RPMI8226 (cell line): ENCODE data around the gene GLS.
A peak's percentile ranks its signal among the peaks of the same experiment; 100 is the strongest.
"Not testable (repeated sequence)": the region's sequence is repeated elsewhere in the genome, so short reads cannot be mapped to it uniquely, and the experiment has no call there.

Source experiments
- DNase-seq: peaks from one replicate; pipeline ENCODE4 v3.0.0-alpha.2; 2015

The GLS gene

GRCh38 chr2:190973726-190974628 lies 93.4 kb downstream of the GLS start:
- DNase-seq: no peak

GRCh38 chr2:190974629-190975361 lies 94.2 kb downstream of the GLS start:
- DNase-seq: no peak

DNA sequence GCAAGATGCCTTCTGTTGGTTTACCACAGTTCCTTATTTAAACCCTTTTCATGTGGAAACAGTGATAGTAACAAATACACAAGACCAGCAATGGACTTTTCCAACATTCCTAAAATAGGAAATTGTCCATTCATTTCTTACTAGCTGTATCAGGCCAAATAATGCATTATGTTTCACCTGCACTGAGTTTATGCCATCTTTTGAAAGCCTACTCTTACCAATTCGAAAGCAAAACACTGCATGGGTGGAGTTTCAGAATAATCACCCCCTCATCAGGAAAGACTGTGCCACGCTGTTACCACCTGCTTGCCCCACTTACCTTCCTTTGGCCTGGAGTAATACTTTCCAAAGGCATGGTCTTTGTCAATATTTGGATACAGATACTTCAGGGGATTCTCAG lies 95.9 kb downstream of the GLS start:
- no peak for DNase-seq

DNA sequence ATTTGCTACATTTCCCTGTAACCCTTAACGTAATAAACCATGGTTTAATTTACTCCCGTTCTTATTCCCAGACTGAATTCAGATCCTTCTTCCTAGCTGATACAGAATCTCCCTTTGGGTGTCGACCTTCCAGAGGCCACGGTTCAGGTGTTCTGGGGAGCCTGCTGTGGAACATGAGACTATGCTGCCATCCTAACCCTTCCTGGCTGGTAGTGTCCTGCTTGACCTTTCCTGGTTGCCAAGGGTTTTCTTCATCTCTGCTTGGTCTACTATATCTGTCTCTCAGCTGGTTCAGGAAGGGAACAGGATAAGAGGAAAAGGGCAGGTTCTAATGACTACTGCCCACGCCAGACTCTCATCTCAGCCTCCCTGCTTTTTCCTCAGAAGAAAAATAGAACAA lies 96.9 kb downstream of the GLS start:
- DNase-seq: no peak

GRCh38 chr2:190978389-190979053 lies 97.9 kb downstream of the GLS start:
- DNase-seq: no peak

DNA sequence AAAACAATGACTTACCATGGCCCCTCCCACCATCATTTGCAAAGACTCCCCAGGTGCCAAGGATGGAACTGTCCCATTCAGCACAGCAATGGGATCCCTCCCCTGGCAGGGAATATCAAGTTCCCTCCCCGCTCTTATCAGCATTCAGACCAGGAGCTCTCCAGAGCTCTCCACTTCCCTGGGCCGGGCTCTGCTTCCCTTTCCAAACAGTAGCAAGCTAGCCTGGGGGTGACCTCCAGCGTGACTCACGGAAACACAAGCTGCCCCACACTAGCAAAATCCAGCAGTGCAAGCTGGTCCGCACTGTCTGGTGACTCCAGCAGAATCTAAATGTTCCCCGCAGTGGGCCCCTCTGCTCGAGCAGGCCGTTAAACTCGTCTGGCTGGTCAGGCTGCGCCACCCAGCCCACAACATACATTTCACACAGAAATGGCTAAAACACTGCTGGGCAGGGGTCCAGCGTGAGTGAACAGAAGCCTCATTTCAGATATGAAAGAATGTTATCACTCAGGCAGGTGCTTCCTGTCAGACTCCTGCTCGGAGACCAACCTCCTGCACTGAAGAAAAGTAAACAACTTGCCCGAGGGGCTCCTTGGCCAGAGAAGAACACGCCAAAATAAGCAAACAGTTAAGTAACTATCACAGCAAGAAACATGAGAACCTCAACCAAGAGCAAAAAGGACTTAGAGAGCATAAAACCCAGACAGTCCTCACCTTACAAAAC lies 99.4 kb downstream of the GLS start:
- DNase-seq: no peak

DNA sequence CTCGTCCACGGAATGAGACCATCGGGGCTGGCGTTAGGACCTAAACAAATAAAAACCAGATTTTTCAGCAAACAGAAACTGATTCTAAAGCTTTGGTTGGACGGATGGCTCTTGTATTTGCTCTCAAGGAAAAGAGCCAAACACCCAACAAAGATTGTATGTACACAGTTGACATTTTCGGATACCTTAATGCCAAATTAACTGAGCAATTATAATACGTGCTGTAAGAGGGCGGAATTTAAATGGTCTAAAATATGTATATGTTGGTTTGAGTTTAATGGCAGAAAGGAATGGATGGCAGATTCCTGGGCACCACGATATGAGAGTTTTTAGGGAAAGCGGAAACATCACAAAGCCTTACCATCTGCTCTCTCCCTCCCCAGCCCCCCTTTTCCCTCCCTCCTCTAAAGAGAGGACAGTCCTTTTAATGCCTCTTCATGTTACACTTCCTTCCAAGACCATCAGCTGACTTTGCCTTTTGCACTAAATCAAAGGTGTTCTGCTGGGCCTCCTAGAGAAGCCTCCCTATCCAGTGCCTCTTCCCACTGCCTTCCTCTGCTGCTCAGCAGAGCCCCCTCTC lies 100.1 kb downstream of the GLS start:
- DNase-seq: no peak

GRCh38 chr2:190981333-190981732 lies 100.7 kb downstream of the GLS start:
- no peak for DNase-seq

- no peak for DNase-seq
Measured at GRCh38 chr2:190981733-190982132, 101.1 kb downstream of the GLS start.

DNA sequence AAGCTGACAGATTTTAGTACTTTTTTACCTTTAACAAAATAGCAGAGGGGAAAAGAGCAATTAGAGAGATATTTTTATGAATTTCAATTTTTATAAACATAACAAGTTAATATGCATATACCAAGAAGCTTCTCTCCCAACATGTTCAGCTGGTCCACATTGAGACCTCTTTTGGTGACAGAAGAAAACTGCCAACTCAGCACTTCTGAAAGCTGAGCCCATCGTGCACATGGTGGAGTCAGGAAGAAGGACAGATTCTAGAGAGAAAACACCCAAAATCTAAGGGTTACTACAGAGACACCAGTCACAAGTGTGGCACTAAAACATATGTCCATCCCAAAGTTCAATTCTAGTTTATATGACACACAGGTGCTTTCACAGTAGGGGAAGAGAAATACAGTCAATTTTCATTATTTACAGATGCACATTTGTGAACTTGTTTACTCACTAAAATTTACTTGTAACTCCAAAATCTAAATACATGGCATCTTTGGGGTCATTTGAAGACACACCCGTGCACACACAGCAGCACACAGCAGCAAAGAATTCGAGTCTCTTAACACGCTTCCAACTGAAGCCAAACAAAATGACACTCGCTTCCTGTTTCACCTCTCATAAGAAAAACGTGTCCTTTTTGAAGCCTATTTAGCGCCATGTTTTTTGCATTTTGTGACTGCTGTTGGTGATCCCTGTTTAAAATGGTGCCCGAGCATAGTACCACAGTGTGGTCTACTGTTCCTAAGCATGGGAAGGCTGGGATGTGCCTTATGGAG lies 101.8 kb downstream of the GLS start:
- DNase-seq: no peak

DNA sequence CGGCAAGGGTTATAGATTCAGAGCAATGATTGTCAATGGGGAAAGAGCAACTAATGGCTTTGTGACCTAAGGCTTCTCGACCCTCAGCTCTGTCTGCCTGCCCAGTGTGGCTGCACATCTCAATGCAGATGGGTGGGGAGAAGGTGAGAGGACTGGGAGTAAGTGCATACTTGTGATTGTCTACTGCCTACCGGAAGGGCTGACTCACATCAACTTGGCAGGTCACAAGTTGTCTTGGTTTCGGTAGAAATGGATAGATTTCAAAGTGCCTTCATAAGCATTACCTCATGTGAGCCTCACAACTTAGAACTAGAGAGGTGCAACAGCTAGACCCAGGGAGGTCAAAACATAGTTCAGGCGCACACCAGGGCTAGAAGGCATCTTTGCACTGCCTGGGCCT lies 104.0 kb downstream of the GLS start:
- DNase-seq: no peak

- DNase-seq: no peak
Measured at GRCh38 chr2:190986221-190986953, 105.8 kb downstream of the GLS start.

DNA sequence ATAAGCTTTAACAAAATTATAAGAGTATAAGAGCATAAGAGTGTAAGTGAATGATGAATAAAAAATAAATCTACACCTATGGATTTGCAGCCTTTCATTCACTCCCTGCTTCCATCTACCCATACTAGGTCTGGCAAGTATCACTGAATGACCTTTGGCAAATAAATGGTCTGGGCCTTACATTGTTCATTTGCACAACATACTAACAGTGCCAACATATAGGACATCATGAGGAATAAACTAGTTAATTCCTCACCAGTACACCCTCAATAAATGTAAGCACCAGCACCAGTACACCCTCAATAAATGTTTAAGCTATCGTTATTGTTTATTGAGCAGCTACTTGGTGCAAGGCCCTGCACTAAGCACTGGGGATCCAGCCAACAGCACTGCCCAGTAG lies 106.5 kb downstream of the GLS start:
- DNase-seq: no peak

DNA sequence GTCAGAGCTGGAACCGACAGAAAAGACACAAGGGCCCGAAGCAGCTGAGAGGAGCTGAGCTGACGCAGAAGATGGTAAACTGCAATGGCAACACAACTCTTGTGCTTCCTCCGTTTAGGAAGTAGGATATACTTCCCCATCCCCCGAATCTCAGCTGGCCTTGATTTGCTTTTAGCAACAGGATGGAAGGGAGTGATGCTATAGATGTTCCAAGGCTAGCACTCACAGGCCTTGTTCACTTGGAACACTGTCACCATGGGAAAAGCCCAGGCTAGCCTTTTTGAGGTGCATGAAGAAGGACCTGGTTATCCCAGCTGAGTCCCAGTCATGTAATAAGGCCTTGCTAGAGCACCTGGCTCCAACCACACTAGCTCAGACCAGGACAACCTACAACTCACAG lies 107.3 kb downstream of the GLS start:
- DNase-seq: no peak

GRCh38 chr2:190988910-190989309 lies 108.3 kb downstream of the GLS start:
- DNase-seq: no peak

- no peak for DNase-seq
Measured at GRCh38 chr2:190990132-190990531, 109.5 kb downstream of the GLS start.

GRCh38 chr2:190993292-190993643 lies 112.6 kb downstream of the GLS start:
- no peak for DNase-seq

GRCh38 chr2:190994148-190994547 lies 113.5 kb downstream of the GLS start:
- DNase-seq: no peak

DNA sequence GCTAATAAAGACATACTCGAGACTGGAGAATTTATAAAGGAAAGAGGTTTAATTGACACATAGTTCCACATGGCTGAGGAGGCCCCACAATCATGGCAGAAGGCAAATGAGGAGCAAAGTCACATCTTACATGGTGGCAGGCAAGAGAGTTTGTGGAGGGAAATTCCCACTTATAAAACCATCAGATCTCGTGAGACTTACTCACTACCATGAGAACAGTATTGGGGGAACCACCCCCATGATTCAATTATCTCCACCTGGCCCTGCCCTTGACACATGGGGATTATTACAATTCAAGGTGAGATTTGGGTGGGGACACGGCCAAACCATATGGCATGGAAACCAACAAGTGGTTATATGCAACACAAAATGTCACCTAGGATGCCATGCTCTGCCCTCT lies 114.7 kb downstream of the GLS start:
- DNase-seq: not testable (repeated sequence)

DNA sequence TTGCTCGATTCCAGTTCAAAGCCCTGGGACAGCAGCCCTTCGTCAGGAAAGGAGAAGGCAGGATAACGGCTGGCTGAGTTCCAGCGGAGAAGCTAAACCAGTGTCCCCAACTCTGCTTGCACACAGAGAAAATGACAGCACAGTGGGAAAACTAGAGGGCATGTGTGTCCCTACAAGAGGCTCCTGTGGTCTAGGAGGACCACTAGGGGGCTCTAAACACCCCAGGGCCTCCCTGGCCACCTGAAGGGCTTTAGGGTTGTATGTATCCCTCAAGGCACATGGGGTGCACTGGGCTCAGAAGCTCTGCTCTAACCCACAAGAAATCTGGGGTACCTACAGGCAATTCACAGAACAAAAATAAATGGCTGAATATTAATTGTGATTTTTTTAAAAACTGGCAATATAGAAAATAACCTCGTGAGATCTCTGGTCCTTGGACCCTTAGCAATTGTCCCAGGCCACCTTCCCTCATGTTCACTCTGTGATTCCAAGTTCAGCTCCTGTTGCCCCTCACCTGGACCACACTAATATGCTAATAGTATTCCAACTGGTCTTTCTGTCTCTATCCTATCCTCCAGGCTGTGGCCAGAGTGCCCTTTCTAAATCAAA lies 115.8 kb downstream of the GLS start:
- DNase-seq: peak; percentile 68

DNA sequence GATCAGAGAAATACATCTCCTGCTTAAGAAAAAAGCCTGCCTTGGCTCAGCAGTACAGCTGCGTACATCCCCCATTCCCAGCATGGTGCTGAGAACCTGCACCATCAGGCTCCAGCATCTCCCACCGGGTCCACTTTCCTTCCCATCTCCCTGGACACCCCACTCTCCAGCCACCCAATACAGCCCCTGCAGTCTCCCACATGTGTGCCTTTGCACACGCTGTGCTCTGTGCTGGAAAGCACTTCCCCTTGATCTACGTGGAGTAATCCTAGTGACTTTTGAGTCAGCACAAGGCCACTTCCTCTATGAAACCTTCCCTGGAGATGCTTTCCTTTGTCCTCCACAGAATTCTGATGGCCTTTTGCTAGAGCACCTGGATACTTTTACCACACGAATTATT lies 116.3 kb downstream of the GLS start:
- no peak for DNase-seq
